Stromal cell of bone marrow (primary cell): ENCODE results near the gene CFAP251.
A peak's percentile ranks its signal among the peaks of the same experiment; 100 is the strongest.

Experiments
- DNase-seq: peaks from one replicate; pipeline ENCODE4 v3.0.0-alpha.2; 2012; ENCODE audit warnings: low read depth

The CFAP251 gene

DNA sequence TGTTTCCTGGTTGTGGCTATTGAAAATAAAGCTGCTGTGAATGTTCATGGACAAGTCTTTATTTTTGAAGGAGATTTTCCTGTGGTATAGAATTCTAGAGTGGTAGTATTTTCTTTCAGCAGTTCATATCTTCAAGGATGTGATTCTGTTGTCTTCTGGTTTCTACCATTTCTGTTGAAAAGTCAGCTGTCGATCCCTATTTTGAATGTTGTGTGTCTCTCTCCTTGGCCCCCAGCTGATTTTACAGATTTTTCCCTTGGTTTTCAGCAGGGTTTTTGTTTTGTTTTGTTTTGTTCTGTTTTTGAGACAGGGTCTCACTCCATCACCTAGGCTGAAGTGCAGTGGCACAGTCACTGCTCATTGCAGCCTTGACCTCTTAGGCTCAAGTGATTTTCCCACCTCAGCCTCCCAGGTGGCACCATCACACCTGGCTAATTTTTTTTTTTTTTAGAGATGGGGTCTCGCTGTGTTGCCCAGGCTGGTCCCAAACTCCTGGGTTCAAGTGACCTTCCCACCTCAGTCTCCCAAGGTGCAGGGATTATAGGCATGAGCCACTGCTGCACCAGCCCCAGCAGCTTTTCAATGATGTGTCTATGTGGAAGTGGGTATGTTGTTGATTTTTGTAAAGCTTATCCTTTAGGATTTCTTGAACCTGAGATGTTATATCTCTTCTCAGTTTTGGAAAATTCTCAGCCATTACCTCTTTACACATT lies 28.1 kb downstream of the CFAP251 start:
- no peak for DNase-seq

DNA sequence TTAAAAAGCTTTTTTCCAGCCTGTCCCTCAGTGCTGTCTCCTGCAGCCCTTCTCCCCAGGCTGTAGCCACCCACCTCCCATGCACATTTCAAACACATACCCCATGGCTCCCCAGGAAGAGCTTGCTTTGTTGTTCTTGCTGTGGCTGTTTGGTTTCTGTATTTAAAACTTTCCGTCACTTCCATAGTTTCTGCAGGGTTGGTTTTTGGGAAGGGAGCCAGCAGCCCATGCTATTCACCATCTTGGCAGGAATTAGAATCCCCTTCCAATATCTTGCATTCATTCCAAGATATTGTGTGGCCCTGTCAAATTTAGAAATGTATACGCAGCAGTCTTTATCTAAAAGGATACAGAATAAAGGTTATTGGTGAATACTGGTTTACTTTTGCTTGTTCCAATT lies 29.6 kb downstream of the CFAP251 start:
- no peak for DNase-seq

DNA sequence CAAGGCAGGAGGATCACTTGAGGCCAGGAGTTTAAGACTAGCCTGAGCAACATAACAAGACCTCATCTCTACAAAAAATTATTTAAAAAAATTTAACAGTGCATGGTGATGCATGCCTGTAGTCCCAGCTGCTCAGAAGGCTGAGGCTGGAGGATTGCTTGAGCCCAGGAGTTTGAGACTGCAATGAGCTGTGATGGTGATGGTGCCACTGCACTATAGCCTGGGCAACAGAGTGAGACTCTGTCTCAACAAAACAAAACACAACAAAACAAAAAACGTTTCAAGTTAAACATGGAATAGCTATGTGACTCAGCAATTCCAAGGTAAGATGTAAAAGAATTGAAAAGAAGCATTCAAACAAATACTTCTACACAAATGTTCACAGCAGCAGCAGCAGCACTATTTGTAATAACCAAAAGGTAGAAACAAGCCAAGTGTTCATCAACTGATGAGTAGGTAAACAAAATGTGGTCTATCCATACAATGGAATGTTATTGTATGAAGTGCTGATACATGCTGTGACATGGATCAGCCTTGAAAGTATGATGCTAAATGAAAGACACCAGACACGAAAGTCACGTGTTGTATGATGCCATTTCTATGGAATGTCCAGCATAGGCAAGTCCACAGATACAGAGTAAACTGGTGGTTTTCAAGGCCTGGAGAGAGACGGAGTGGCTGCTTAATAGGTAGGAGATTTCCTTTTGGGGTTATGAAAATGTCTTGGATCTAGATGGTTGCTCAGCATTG lies 31.4 kb downstream of the CFAP251 start:
- DNase-seq, result peak; percentile 28

DNA sequence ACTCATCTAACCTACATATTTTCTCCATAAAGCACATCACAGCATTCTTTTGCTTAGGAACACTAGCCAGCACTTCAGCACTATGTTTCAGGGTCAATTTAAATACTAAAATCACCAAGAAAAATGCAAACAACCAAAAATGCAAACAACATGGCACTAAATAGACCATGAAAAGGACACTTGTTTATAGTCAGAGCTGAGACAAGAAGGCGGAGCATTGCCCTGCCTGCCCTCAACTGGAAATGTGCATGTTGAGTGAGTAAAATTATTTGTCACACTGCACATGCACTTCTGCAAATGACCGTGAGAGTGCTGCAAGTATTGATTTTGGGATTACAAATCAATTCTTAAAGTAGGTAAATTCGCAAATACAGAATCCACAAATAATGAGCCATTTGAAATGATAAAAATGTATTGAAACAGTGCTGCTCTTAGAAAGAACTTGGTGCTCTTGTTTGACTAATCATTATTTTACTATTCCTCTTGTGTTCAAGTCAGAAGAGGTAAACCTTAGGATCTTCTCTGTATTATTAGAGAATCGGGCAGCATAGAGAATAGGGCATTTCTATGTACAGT lies 34.8 kb downstream of the CFAP251 start:
- DNase-seq, result no peak

DNA sequence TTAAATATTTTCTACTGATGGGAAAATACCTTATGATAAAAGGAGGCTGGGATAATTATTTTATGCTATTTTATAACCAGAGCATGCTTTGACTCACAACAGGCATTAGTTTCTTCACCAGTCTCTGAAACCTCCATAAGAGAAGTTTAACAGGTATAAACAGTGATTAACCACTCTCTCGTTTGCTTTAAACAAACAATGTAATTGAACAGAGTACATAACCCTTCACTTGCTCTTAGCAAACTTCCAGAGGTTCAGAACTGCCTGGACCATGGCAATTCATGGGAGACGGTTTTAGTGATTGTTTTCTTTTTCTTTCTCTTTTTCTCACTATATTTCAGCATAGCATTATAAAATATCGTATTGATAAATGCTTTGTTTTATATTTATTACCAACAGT lies 35.3 kb downstream of the CFAP251 start:
- no peak for DNase-seq

DNA sequence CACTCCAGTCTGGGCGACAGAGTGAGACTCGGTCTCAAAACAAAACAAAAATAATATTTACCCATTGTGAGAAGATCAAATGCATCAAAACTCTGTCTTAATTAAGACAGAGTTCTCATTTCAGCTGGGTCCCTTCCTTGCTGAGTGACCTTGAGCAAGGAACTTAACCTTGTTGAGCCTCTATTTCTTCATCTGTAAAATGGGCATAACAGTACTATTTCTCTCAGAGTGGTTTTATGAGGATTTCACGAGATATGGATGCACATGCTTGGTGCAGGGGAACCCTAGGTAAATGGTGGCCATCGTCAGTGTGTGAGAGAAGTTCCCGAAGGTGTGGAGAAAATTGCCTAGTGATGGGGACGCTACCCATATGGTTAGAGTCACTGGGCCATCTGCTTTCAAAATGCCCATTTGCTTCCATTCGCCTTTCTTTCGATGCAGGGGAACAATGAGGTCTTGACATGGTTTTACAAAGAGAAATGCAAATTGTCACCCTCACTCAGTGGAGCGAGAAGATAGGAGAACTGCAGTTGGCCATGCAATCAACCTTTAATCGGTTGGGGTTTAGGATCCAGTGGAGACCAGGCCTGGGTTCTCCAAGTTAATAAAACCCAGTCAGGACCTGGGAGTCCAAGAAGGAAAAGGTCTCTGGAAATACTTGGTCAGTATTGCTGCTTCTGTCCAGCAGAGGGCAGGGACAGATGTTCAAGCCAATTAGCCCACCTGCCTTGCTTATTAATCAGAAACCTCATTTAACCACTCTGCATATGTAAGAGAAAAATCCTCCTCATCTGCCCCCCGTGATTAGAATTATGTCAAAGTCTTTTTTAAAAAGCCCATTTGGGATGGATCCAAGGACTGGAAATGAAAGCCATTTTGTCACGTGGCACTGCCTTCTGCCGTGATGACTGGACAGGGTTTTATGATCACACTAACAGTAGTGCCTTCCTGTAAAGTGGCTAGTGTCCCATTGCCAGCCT lies 37.2 kb downstream of the CFAP251 start:
- no peak for DNase-seq

DNA sequence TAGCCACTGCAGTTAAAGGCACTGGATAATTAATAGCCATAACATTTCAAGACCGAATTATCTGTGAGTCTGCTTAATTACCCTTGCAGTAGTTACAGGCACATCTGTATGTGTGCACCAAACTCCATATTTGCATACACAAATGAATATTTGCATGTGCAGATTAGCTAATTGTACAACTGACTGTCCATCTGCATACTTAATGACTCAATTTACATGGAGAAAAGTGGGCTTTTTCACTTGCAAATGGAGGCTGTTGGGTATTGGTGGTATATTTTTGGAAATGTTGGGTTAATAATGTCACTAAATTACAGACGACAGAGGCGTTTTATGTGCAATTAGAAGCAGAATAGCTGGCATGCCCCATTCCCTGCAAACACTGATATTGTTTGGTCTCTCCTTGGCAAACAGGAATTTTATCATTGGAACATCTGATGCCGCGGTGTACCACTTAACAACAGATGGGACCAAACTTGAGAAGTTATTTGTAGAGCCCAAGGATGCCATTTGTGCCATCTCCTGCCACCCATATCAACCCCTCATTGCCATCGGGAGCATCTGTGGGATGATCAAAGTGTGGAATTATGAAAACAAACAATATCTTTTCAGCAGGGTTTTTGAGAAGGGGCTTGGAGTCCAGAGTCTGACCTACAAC lies 39.6 kb downstream of the CFAP251 start:
- DNase-seq, result no peak

DNA sequence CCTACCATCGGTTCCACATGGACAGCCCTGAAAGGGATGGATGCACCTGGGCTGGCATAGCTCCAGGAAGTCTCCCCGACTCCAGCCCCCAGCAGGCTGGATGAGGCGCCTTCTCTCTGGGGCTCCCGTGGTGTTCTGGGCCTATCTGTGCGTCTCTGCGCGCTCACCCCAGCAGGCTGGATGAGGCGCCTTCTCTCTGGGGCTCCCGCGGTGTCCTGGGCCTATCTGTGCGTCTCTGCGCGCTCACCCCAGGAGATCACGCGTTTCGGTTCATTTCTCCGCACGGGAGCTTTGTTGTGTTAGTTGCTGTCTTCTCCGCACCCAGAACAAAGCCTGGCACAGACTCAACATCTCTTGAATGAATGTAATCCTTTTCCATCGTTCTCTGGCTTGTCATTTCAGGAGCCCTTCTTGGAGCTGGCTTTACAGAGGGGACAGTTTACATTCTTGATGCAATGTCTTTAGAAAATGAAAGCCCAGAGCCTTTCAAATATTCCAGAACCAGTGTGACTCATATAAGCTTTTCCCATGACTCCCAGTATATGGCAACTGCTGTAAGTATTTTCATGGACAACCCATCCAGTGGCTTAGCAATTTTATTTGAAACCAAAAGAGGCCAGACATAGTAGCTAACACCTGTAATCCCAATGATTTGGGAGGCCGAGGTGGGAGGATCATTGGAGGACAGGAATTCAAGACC lies 40.3 kb downstream of the CFAP251 start:
- DNase-seq, result no peak

DNA sequence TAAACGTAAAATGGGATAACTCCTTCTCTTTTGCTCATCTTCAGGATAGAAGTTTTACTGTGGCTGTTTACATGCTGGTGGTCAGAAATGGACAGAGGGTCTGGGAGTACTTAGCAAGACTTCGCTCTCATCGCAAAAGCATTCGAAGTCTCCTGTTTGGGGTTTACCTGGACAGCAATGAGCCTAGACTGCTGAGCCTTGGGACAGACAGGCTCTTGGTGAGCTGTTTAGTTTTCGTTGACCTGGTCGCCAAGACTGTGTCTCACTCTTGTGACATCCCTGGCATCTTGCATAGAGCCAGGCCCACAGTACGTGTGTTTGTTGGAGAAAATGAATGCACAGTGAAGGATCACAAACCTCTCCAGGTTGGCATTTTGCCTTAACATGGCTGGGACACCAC lies 42.1 kb downstream of the CFAP251 start:
- no peak for DNase-seq

DNA sequence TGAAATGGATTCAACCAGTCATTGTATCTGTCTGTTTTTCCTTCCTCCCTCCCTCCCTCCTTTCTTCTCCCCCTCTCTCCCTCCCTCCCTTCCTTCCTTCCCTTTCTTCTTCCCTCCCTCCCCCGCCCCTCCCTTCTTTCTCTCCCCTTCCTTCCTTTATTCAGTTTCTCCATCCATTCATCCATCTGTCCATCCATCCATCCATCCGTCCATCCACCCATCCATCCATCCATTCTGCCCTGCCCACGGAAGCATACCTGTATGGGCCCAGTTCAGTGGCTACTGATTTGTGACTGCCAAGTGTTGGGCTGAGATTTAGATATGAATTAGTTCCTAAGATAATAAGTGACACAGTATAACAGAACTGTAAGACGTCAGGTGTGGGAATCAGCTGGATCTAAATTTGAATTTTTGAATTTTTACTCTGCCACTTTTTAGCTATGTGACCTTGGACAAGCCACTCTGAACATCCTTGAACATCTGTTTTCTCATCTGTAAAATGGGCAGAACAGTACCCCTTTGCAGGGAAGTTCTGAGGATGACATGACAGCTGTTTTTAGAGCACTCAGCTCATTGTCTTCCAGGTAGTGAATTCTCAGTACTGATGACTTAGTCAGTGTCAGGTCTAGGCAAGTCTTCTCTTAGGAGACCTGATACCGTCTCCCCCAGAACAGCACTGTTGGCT lies 42.9 kb downstream of the CFAP251 start:
- no peak for DNase-seq

DNA sequence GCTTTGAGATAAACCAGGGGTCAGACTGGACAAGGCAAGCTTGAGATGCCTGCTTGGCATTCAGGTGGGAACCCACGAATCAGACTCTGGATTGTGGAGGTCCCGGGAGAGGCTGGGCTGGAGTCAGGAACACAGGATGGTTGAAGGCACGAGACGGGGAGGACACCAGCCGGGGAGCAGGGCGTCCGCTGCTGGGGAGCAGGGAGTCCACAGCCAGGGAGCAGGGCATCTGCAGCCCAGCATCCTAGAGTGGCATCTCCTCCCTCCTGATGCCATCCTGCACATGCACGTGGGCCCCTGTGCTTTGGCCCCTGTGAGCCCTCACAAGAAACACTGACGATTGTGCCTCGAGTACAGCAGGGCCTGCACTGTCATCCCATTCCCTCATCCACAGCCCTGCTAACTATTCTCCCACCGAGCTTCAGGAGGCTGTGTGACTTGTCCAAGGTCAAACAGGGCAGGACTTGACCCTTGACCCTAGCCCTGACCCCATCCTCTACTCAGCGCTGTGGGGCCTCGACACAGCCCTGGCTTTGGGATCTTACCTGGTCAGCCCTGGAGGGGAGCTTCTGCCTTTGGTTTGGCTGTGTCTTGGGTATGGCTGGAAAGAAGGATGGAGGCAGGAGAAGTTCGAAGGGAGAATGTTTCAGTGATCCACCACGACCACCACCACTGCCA lies 45.1 kb downstream of the CFAP251 start:
- DNase-seq, result no peak

DNA sequence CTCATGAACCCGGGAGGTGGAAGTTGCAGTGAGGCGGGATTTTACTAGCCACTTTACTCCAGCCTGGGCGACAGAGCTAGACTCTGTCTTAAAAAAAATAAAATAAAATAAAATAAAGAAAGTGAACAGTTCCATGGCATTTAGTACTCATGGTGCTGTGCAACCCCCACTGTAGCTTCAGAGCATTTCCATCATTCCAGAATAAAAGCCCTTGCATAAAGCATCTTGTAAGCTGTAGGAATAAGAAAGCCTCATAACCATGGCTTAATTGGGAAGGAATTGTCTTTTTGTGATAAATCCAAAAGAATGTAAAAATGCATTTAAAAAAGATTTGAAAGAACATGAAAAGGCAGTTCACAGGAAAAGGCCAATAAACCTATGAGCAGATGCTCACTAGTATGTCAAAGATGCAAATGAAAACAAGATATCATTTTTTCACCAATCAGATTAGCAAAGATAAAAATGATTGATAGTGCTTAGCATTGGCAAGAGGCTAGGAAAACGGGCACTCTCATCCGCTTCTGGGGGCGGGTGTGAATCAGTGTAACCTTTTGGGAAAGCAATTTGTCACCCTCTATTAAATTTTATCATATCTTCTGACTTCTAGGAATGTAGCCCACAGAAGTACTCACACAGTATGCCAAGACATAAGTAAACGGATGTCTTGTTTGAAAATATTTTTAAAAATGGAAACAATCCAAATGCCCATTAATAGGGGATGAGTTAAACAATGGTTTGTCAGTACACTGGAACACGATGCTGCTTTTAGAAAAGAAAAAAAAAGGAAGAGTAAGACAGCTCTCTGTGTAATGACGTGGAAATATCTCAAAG lies 46.6 kb downstream of the CFAP251 start:
- peak; percentile 36 for DNase-seq

DNA sequence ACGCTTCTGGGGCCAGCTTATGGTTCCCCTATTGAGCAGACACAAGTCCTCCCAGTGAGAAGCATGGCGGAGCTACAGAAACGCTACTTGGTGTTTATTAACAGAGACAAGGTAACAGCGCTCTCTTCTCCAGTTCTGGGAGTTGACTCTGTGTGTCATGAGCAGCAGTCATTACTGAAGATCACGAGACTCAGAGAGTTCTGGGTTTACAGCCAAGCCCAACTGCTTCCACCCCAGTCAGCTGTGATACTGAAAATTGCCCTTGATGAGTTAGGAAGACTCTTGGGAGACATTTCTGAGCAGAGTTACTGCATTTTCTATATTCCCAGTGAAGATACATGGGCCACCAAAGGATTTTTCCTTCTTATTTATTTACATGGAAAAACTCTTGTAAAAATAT lies 48.6 kb downstream of the CFAP251 start:
- DNase-seq, result peak; percentile 42

DNA sequence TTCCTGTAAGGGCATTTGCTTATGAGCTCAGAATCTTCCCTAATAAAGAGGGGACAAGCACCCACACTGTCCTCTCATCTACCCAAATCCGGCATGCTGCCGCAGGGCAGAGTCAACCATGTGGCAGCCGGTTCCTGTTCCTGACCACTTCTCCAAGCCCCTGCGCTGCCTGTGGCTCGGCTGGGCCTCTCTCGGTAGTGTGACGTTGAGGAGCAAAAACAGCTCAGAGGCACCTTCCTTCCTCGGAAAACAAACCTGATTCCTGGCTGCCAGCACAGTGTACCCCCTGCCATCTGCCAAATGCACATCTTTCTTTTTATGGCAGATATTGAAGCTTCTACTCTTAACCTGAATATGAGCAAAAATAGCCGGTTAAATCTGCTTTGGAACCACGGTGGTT lies 50.5 kb downstream of the CFAP251 start:
- DNase-seq, result no peak

DNA sequence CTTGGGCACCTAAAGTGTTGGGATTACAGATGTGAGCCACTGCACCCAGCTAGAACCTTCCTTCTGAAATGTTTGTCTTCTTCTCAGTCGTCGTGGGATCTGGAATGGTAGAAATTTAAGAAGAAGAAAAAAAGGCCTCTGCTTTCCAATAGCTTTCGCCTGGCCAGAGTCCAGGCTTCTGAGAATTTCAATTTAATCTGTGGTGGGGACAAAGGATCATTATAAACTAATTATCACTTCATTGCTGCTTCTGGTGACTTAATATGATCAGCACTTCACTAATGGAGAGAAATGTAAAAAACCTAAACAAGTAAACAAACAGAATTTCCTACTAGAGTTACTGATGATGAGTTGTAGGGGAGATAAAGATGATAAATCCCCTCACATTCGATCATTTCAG lies 51.3 kb downstream of the CFAP251 start:
- DNase-seq, result no peak

DNA sequence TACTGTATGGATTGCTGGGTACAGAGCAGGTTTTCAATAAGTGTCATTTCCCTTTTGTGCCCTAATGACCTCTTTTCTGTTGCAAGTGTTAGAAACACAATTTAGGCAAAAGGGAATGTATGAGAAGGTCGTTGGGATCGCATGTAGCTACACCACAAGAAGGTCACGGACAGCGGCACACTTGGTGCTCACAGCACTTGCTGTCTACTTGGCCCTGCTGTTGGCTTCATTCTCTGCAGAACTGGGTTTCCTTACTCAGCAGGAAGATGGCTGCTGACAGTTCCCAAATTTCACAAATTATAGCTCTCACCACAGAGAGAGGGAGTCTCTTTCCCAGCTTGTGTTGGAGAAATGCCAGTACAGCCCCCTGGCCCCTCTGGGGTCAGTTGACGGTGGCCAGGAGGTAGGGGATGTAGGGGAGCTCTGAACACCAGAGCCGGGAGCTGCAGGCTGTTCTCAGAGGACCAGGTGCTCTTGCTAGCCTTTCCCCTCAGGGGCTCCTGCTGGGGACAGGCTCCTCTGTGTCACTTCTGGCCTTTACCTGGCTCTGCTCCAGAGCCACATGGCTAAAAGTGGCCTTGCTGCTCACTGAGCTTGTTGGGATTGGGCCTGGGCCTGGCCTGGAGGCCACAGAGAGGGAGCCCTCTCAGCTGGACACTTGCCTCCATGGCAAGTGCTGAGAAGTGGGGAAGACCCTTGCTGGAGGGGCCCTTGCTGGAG lies 52.3 kb downstream of the CFAP251 start:
- no peak for DNase-seq

DNA sequence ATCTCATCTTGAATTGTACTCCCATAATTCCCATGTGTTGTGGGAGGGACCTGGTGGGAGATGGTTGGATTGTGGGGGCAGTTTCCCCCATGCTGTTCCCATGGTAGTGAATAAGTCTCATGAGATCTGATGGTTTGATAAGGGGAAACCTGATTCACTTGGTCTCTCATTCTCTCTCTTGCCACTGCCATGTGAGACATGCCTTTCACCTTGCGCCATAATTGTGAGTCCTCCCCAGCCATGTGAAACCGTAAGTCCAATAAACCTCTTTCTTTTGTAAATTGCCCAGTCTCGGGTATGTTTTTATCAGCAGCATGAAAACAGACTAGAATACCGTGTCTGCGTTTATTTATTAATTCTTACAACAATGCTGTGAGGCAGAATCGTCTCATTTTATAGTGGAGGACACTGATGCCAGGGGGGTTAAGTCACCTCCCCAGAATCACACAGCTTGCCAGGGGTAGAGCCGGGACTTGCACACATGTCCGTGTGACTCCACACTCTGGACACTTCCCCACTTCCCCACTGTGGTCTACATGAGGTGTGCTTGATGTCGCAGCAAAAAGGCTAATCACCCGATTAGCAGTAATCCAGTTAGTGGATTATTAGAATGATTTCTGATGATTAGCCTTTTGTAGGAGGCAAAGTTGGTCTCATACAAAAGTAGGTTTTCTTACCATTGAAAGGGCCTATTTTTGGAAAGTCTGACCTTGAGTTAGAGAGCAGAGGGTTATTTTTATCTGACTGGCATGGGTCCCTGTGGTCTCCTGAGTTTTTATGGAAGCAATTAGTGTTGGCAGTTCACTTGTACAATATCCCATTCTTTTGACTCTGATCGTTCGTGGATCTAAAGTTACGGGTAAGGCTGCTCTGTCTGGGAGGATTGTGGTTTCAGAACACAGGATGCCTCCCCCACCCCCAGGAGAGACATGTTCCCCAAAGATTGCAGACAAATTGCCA lies 55.9 kb downstream of the CFAP251 start:
- DNase-seq, result no peak
